Fibroblast of gingiva (primary cell): ENCODE results near the gene TRH.

ENCODE experiments used
- DNase-seq: peaks from one replicate; pipeline ENCODE4 v3.0.0-alpha.2; 2011; ENCODE audit warnings: low read depth

The TRH gene

GRCh38 chr3:129974564-129974832 is at the start of gene TRH:
TRH (plus strand) TSS chr3:129974720; CDS start chr3:129975817, 1,097 bp downstream.
- DNase-seq: no peak

GRCh38 chr3:129927072-129927471 is 47.4 kb upstream of the TRH start:
- no peak for DNase-seq

GRCh38 chr3:129929383-129929782 is 45.1 kb upstream of the TRH start:
- no peak for DNase-seq

- DNase-seq: no peak
Measured at GRCh38 chr3:129933471-129933870, 41.0 kb upstream of the TRH start.

- no peak for DNase-seq
Measured at GRCh38 chr3:129934234-129935123, 40.0 kb upstream of the TRH start.

- DNase-seq: peak; percentile 80
Measured at GRCh38 chr3:129936757-129937156, 37.8 kb upstream of the TRH start.

GRCh38 chr3:129937717-129938116 is 36.8 kb upstream of the TRH start:
- DNase-seq: no peak

- DNase-seq: no peak
Measured at GRCh38 chr3:129938140-129938930, 36.2 kb upstream of the TRH start.

- DNase-seq: no peak
Measured at GRCh38 chr3:129940086-129940485, 34.4 kb upstream of the TRH start.

- peak; percentile 34 for DNase-seq
Measured at GRCh38 chr3:129942296-129942695, 32.2 kb upstream of the TRH start.

GRCh38 chr3:129943020-129943419 is 31.5 kb upstream of the TRH start:
- DNase-seq: no peak

GRCh38 chr3:129944709-129945108 is 29.8 kb upstream of the TRH start:
- no peak for DNase-seq

GRCh38 chr3:129947538-129948240 is 26.8 kb upstream of the TRH start:
- no peak for DNase-seq

GRCh38 chr3:129950318-129951046 is 24.0 kb upstream of the TRH start:
- DNase-seq: no peak

GRCh38 chr3:129952556-129953355 is 21.8 kb upstream of the TRH start:
- no peak for DNase-seq

- no peak for DNase-seq
Measured at GRCh38 chr3:129953621-129954020, 20.9 kb upstream of the TRH start.

- no peak for DNase-seq
Measured at GRCh38 chr3:129954514-129954913, 20.0 kb upstream of the TRH start.

- no peak for DNase-seq
Measured at GRCh38 chr3:129956936-129957335, 17.6 kb upstream of the TRH start.

- DNase-seq: no peak
Measured at GRCh38 chr3:129958755-129959154, 15.8 kb upstream of the TRH start.

GRCh38 chr3:129961141-129961541 is 13.4 kb upstream of the TRH start:
- DNase-seq: no peak

GRCh38 chr3:129962600-129962999 is 11.9 kb upstream of the TRH start:
- DNase-seq: no peak
